HepG2 (cell line): ENCODE measurements around the gene IQGAP2. TPM values are rescaled to one million over a fixed set of nuclear protein-coding genes. Genes with fewer than 3 reads are reported as not detected.

ENCODE experiments used
- DRAP1 ChIP-seq: IDR thresholded peaks from 2 replicates; pipeline ENCODE4 v1.6.1; 2016; ENCODE audit warnings: missing genetic modification reagents, missing compliant biosample characterization
- KAT7 ChIP-seq: IDR thresholded peaks from 2 replicates; pipeline ENCODE4 v1.6.1; 2018; ENCODE audit warnings: borderline replicate concordance, missing compliant biosample characterization
- MAF1 ChIP-seq: sonication (generic); formaldehyde crosslinking; IDR thresholded peaks from 2 replicates; pipeline ENCODE4 v1.5.0; 2020; ENCODE audit warnings: missing genetic modification reagents, borderline replicate concordance
- NR2F1 ChIP-seq, 2 experiments: fragments of 450-650 bp in 1 of 2; formaldehyde crosslinking in 1 of 2; IDR thresholded peaks; 2 replicates each; pipeline versions ENCODE4 v1.5.0 to v1.6.1; 2016 to 2020; ENCODE audit warnings: mild to moderate bottlenecking in 1 of 2, missing compliant biosample characterization in 1 of 2, missing genetic modification reagents in 1 of 2, moderate library complexity in 1 of 2
- PITX1 ChIP-seq: sonication (generic); formaldehyde crosslinking; IDR thresholded peaks from 2 replicates; pipeline ENCODE4 v1.5.1; 2020; ENCODE audit warnings: mild to moderate bottlenecking, missing genetic modification reagents
- RFXAP ChIP-seq: sonication (generic); formaldehyde crosslinking; IDR thresholded peaks from 2 replicates; pipeline ENCODE4 v1.4.0; 2020; ENCODE audit warnings: missing genetic modification reagents, borderline replicate concordance
- SNRNP70 ChIP-seq: fragments of 200-400 bp; formaldehyde crosslinking; IDR thresholded peaks from 2 replicates; pipeline ENCODE4 v1.6.1; 2017; ENCODE audit warnings: mild to moderate bottlenecking, low read depth, low read length, moderate library complexity
- TGIF2 ChIP-seq: IDR thresholded peaks from 2 replicates; pipeline ENCODE4 v1.6.1; 2016; ENCODE audit warnings: control low read depth, missing compliant biosample characterization
- YEATS2 ChIP-seq: sonication (generic); formaldehyde crosslinking; IDR thresholded peaks from 2 replicates; pipeline ENCODE4 v1.4.0; 2020; ENCODE audit warnings: missing genetic modification reagents, borderline replicate concordance
- ZBTB7B ChIP-seq: sonication (generic); formaldehyde crosslinking; IDR thresholded peaks from 2 replicates; pipeline ENCODE4 v1.4.0; 2020; ENCODE audit warnings: missing genetic modification reagents
- ZNF160 ChIP-seq: sonication (generic); formaldehyde crosslinking; IDR thresholded peaks from 2 replicates; pipeline ENCODE4 v1.8.0; 2022; ENCODE audit warnings: mild to moderate bottlenecking, inconsistent platforms, missing genetic modification reagents
- ZNF282 ChIP-seq: fragments of 450-650 bp; IDR thresholded peaks from 2 replicates; pipeline ENCODE4 v1.6.1; 2018; ENCODE audit not compliant: partially characterized antibody
- ZNF329 ChIP-seq: sonication (generic); formaldehyde crosslinking; IDR thresholded peaks from 2 replicates; pipeline ENCODE4 v1.9.0; 2021; ENCODE audit warnings: low read depth, mild to moderate bottlenecking, missing genetic modification reagents
- ZNF33A ChIP-seq: sonication (generic); formaldehyde crosslinking; IDR thresholded peaks from 2 replicates; pipeline ENCODE4 v1.5.1; 2020; ENCODE audit warnings: missing genetic modification reagents, mild to moderate bottlenecking, moderate library complexity, borderline replicate concordance
- ZNF777 ChIP-seq: sonication (generic); formaldehyde crosslinking; IDR thresholded peaks from 2 replicates; pipeline ENCODE4 v1.4.0; 2020; ENCODE audit warnings: missing genetic modification reagents
- ZNF780A ChIP-seq: sonication (generic); formaldehyde crosslinking; IDR thresholded peaks from 2 replicates; pipeline ENCODE4 v1.8.0; 2022; ENCODE audit warnings: mild to moderate bottlenecking, missing genetic modification reagents, moderate library complexity
- polyA plus RNA-seq, 8 experiments: library from polyadenylated mRNA; depleted of rRNA in 3 of 8; stranded (reverse) in 7 of 8; unstranded in 1 of 8; fragments of >200 nt; fragmentation: Illumina TruSeq in 4 of 8; extraction: Trizol in 4 of 8; gene quantifications; 2 replicates each; pipeline versions ENCODE4 v1.2.1 to v1.2.3, GENCODE V29; 2011 to 2016; ENCODE audit warnings: low read depth in 4 of 8, missing spikeins in 1 of 8, mixed read lengths in 1 of 8; ENCODE audit not compliant: insufficient read depth in 1 of 8
- total RNA-seq, 5 experiments: library from RNA; depleted of rRNA; stranded (reverse); fragments of >200 nt; fragmentation: Illumina TruSeq; extraction: Trizol; gene quantifications; 2 replicates each; pipeline ENCODE4 v1.2.3, GENCODE V29; 2016; ENCODE audit warnings: low read depth in 1 of 5
- TF ChIP-seq, protein P1 (sequence below): sonication (generic); formaldehyde crosslinking; IDR thresholded peaks from 2 replicates; pipeline ENCODE4 v1.5.0; 2020; ENCODE audit warnings: missing genetic modification reagents, mild to moderate bottlenecking, borderline replicate concordance
- TF ChIP-seq, protein P2 (sequence below): sonication (generic); formaldehyde crosslinking; IDR thresholded peaks from 2 replicates; pipeline ENCODE4 v1.4.0; 2020; ENCODE audit warnings: mild to moderate bottlenecking, low read depth, missing genetic modification reagents
- TF ChIP-seq, protein P3 (sequence below): sonication (generic); formaldehyde crosslinking; IDR thresholded peaks from 2 replicates; pipeline ENCODE4 v1.5.1; 2020; ENCODE audit warnings: missing genetic modification reagents, mild to moderate bottlenecking, borderline replicate concordance
- TF ChIP-seq, protein P4 (sequence below): sonication (generic); formaldehyde crosslinking; IDR thresholded peaks from 2 replicates; pipeline ENCODE4 v1.5.1; 2020; ENCODE audit warnings: mild to moderate bottlenecking, missing genetic modification reagents, borderline replicate concordance
- TF ChIP-seq, protein P5 (sequence below): sonication (generic); formaldehyde crosslinking; IDR thresholded peaks from 2 replicates; pipeline ENCODE4 v1.5.0; 2020; ENCODE audit warnings: missing genetic modification reagents

Gene IQGAP2
- total and polyA plus RNA-seq, 2 of the 13 experiments (the other 11 are each of a cell fraction or from before 2014, with no cell fraction given), result 35.2 to 83.3 TPM

DNA sequence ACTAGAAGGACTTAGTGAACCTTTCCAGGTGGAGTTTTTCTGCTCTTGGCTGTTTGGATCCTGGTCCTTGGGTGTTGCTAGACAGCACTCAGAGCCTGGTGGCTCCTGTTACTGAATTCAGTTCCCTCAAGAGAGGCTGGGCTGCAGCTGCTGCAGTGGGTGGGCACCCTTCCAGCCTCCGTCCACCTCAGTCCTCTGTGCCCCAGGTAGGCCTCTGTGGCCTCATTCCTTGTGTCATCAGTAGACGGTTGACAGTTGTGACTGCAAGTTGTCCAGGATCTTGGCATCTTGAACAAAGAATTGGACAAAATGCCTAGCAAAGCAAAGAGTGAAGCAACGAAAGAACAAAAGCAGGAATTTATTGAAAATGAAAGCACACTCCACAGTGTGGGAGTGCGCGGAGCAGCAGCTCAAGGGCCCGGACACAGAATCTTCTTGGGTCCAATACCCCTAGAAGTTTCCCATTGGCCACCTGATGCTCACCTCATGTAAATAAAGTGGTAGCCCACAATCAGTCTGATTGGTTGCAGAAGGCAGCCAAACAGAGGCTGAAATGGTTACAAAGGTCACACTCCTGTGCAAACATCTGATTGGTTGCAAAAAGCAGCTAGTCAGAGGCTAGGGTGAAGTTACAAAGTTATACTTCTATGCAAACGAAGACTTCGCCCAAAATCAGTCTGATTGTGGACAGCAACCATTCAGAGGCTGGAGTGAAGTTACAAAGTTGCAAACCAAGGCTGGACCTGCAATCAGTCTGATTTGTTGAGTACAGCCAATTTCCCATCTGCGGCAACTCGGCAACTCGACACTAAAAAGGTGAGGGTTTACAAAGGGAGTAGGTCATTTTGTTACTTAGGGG, 352.9 kb downstream of the IQGAP2 start (continued):
- TF ChIP-seq NR2F1 (CRISPR knock-in tag; IDR thresholded peaks at IDR 0.05) (no peak), YEATS2 (CRISPR knock-in tag) (no peak), DRAP1 (peak; percentile 76), ZNF780A (no peak), ZNF33A (CRISPR knock-in tag) (no peak), TGIF2 (CRISPR knock-in tag) (no peak), ZNF282 (no peak), ZNF329 (CRISPR knock-in tag) (no peak), MAF1 (CRISPR knock-in tag) (no peak), RFXAP (CRISPR knock-in tag) (no peak), PITX1 (CRISPR knock-in tag) (0 out of 2 replicates have a peak, but pooled peaks have one; percentile 8), KAT7 (no peak), SNRNP70 (no peak), ZBTB7B (no peak), ZNF160 (CRISPR knock-in tag) (no peak), ZNF777 (CRISPR knock-in tag) (no peak)
- TF ChIP-seq, protein P1, sequence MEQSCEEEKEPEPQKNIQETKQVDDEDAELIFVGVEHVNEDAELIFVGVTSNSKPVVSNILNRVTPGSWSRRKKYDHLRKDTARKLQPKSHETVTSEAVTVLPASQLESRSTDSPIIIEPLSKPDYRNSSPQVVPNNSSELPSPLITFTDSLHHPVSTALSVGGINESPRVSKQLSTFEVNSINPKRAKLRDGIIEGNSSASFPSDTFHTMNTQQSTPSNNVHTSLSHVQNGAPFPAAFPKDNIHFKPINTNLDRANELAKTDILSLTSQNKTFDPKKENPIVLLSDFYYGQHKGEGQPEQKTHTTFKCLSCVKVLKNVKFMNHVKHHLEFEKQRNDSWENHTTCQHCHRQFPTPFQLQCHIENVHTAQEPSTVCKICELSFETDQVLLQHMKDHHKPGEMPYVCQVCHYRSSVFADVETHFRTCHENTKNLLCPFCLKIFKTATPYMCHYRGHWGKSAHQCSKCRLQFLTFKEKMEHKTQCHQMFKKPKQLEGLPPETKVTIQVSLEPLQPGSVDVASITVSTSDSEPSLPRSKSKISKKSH (CRISPR knock-in tag), result no peak
- TF ChIP-seq, protein P2, sequence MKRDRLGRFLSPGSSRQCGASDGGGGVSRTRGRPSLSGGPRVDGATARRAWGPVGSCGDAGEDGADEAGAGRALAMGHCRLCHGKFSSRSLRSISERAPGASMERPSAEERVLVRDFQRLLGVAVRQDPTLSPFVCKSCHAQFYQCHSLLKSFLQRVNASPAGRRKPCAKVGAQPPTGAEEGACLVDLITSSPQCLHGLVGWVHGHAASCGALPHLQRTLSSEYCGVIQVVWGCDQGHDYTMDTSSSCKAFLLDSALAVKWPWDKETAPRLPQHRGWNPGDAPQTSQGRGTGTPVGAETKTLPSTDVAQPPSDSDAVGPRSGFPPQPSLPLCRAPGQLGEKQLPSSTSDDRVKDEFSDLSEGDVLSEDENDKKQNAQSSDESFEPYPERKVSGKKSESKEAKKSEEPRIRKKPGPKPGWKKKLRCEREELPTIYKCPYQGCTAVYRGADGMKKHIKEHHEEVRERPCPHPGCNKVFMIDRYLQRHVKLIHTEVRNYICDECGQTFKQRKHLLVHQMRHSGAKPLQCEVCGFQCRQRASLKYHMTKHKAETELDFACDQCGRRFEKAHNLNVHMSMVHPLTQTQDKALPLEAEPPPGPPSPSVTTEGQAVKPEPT, result no peak
- TF ChIP-seq, protein P3, sequence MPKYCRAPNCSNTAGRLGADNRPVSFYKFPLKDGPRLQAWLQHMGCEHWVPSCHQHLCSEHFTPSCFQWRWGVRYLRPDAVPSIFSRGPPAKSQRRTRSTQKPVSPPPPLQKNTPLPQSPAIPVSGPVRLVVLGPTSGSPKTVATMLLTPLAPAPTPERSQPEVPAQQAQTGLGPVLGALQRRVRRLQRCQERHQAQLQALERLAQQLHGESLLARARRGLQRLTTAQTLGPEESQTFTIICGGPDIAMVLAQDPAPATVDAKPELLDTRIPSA (CRISPR knock-in tag), result no peak
- TF ChIP-seq, protein P4, sequence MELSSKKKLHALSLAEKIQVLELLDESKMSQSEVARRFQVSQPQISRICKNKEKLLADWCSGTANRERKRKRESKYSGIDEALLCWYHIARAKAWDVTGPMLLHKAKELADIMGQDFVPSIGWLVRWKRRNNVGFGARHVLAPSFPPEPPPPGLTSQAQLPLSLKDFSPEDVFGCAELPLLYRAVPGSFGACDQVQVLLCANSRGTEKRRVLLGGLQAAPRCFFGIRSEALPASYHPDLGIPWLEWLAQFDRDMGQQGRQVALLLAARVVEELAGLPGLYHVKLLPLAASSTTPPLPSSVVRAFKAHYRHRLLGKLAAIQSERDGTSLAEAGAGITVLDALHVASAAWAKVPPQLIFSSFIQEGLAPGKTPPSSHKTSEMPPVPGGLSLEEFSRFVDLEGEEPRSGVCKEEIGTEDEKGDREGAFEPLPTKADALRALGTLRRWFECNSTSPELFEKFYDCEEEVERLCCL, result no peak
- TF ChIP-seq, protein P5, sequence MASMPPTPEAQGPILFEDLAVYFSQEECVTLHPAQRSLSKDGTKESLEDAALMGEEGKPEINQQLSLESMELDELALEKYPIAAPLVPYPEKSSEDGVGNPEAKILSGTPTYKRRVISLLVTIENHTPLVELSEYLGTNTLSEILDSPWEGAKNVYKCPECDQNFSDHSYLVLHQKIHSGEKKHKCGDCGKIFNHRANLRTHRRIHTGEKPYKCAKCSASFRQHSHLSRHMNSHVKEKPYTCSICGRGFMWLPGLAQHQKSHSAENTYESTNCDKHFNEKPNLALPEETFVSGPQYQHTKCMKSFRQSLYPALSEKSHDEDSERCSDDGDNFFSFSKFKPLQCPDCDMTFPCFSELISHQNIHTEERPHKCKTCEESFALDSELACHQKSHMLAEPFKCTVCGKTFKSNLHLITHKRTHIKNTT (CRISPR knock-in tag), result no peak
